Fibroblast of skin of left quadriceps (primary cell): ENCODE results near the gene HTT.

Source experiments
- DNase-seq, 2 experiments: peaks; one replicate each; pipeline ENCODE4 v3.0.0-alpha.2; 2013; ENCODE audit warnings: low read depth in 2 of 2

The HTT gene

GRCh38 chr4:3174371-3175338, 100.2 kb downstream of the HTT start:
- DNase-seq: no peak

- DNase-seq: no peak
These were observed 102.1 kb downstream of the HTT start for GRCh38 chr4:3176367-3177229.

- DNase-seq: no peak
These were observed 102.9 kb downstream of the HTT start for GRCh38 chr4:3177426-3177825.

- no peak for DNase-seq
These were observed 103.4 kb downstream of the HTT start for GRCh38 chr4:3177905-3178304.

- DNase-seq: no peak
These were observed 103.9 kb downstream of the HTT start for GRCh38 chr4:3178351-3178750.

GRCh38 chr4:3179126-3179706, 104.7 kb downstream of the HTT start:
- no peak for DNase-seq

- no peak for DNase-seq
These were observed 108.5 kb downstream of the HTT start for GRCh38 chr4:3183008-3183407.

- DNase-seq: no peak
These were observed 110.2 kb downstream of the HTT start for GRCh38 chr4:3184725-3185124.

- no peak for DNase-seq
These were observed 112.1 kb downstream of the HTT start for GRCh38 chr4:3186609-3187008.

GRCh38 chr4:3188118-3188517, 113.6 kb downstream of the HTT start:
- no peak for DNase-seq

- DNase-seq: no peak
These were observed 115.0 kb downstream of the HTT start for GRCh38 chr4:3189459-3189858.

GRCh38 chr4:3190549-3190948, 116.1 kb downstream of the HTT start:
- DNase-seq: no peak

- no peak for DNase-seq
These were observed 117.7 kb downstream of the HTT start for GRCh38 chr4:3192188-3192587.

- no peak for DNase-seq
These were observed 118.3 kb downstream of the HTT start for GRCh38 chr4:3192827-3193226.

GRCh38 chr4:3193531-3194203, 119.2 kb downstream of the HTT start:
- DNase-seq: no peak

- DNase-seq: no peak
These were observed 122.3 kb downstream of the HTT start for GRCh38 chr4:3196670-3197359.

- no peak for DNase-seq
These were observed 123.1 kb downstream of the HTT start for GRCh38 chr4:3197366-3198105.

- no peak for DNase-seq
These were observed 124.4 kb downstream of the HTT start for GRCh38 chr4:3198906-3199305.

- peak; percentile 50 to 51 for DNase-seq
These were observed 125.4 kb downstream of the HTT start for GRCh38 chr4:3199653-3200422.
